ENCODE results near the gene TLE6. TPM values are rescaled to one million over a fixed set of nuclear protein-coding genes. Genes with fewer than 3 reads are reported as not detected.

Gene TLE6
- total RNA-seq, 4 donors from 2014 or later: 0.62 to 1.2 TPM; not detected in 2

GRCh38 chr19:3033595-3034405, 56.4 kb downstream of the TLE6 start:
- Histone ChIP-seq H3K4me3 (no peak overlapping the region), H3K27ac (no peak overlapping the region), H3K4me1 (peaks cover 11 to 17% of the 10 kb centered on the region in 2 donors), H3K9me3 (no peaks in the 10 kb centered on the region), H3K36me3 (no peaks in the 10 kb centered on the region), H3K27me3 (no peaks in the 10 kb centered on the region)
- ATAC-seq: no peak
- TF ChIP-seq POLR2A (IDR thresholded peaks at IDR 0.05) (no peak), CTCF (IDR thresholded peaks at IDR 0.05 in 4 of 5, conservative IDR thresholded peaks at IDR 0.05 in 1 of 5) (no peak)
- intact Hi-C loops (cut with DNase I; ENCODE audit: low total_unique reads): loop anchor here (2.0 to 10.0 kb wide), 3 partner anchors 27 to 939 kb away; partner anchors contain the start of genes IZUMO4 and MOB3A
- DNase-seq: no peak
- in situ Hi-C loops (cut with MboI; ENCODE audit: low sequenced_read_pairs in 4 of 4): loop anchor here in 1 of 4 donors (10.0 kb wide), 1 partner anchor 59 kb away; the partner anchor contains the start of gene TLE6

- Histone ChIP-seq H3K27me3 (no peaks in the 10 kb centered on the region), H3K27ac (no peak overlapping the region), H3K4me1 (peaks cover 12 to 17% of the 10 kb centered on the region in 2 donors), H3K4me3 (no peak overlapping the region), H3K9me3 (no peaks in the 10 kb centered on the region), H3K36me3 (no peaks in the 10 kb centered on the region)
- in situ Hi-C loops (cut with MboI; ENCODE audit: low sequenced_read_pairs in 4 of 4): loop anchor here in 1 of 4 donors (10.0 kb wide), 1 partner anchor 60 kb away; the partner anchor contains the start of gene TLE6
- intact Hi-C loops (cut with DNase I; ENCODE audit: low total_unique reads): loop anchor here (2.0 to 10.0 kb wide), 3 partner anchors 26 to 940 kb away; partner anchors contain the start of genes IZUMO4 and MOB3A
- TF ChIP-seq CTCF (IDR thresholded peaks at IDR 0.05 in 4 of 5, conservative IDR thresholded peaks at IDR 0.05 in 1 of 5): no peak
- no peak for TF ChIP-seq POLR2A (IDR thresholded peaks at IDR 0.05)
- DNase-seq: no peak
- ATAC-seq: no peak
These were observed 57.0 kb downstream of the TLE6 start for GRCh38 chr19:3034406-3034655.

- H3K9me3 ChIP-seq: no peaks in the 10 kb centered on the region
- no peaks in the 10 kb centered on the region for H3K27me3 ChIP-seq
- peaks cover 14 to 17% of the 10 kb centered on the region in 2 donors for H3K4me1 ChIP-seq
- no peak for DNase-seq
- ATAC-seq: no peak
- in situ Hi-C loops (cut with MboI; ENCODE audit: low sequenced_read_pairs in 4 of 4) (loop anchor here in 1 of 4 donors (10.0 kb wide), 1 partner anchor 60 kb away; the partner anchor contains the start of gene TLE6), intact Hi-C loops (cut with DNase I; ENCODE audit: low total_unique reads) (loop anchor here (1.0 to 10.0 kb wide), 4 partner anchors 26 to 940 kb away; partner anchors contain the start of genes IZUMO4, MOB3A and NCLN)
- TF ChIP-seq POLR2A (IDR thresholded peaks at IDR 0.05) (no peak), CTCF (IDR thresholded peaks at IDR 0.05 in 4 of 5, conservative IDR thresholded peaks at IDR 0.05 in 1 of 5) (no peak)
- H3K36me3 ChIP-seq: no peaks in the 10 kb centered on the region
- H3K27ac ChIP-seq: peak overlapping the region; percentile 88 to 100 (median 98)
- H3K4me3 ChIP-seq: peak overlapping the region; percentile 51 to 90 (median 72)
These were observed 57.5 kb downstream of the TLE6 start for GRCh38 chr19:3034656-3035541.

- in situ Hi-C loops (cut with MboI; ENCODE audit: low sequenced_read_pairs in 4 of 4): loop anchor here in 1 of 4 donors (10.0 kb wide), 1 partner anchor 61 kb away; the partner anchor contains the start of gene TLE6
- TF ChIP-seq CTCF (IDR thresholded peaks at IDR 0.05 in 4 of 5, conservative IDR thresholded peaks at IDR 0.05 in 1 of 5) (peak in 1 of 5 experiments; percentile 14), POLR2A (IDR thresholded peaks at IDR 0.05) (peak in 1 of 2 donors; percentile 48)
These were observed 58.3 kb downstream of the TLE6 start for GRCh38 chr19:3035542-3036118.

More at GRCh38 chr19:3035542-3036118, 58.3 kb downstream of the TLE6 start:
- DNase-seq (peak; percentile 99), ATAC-seq (peak; percentile 92 to 93)
- H3K9me3 ChIP-seq: no peaks in the 10 kb centered on the region
- peak overlapping the region; percentile 88 to 100 (median 98) for H3K27ac ChIP-seq
- H3K27me3 ChIP-seq: no peaks in the 10 kb centered on the region
- peaks cover 19 to 20% of the 10 kb centered on the region in 2 donors for H3K4me1 ChIP-seq
- intact Hi-C loops (cut with DNase I; ENCODE audit: low total_unique reads): loop anchor here (1.0 to 10.0 kb wide), 6 partner anchors 25 to 941 kb away; partner anchors contain the start of genes IZUMO4, MOB3A, NCLN and TLE6
- peak overlapping the region; percentile 51 to 90 (median 81) for H3K4me3 ChIP-seq
- no peaks in the 10 kb centered on the region for H3K36me3 ChIP-seq
